ENCODE data around the gene EXT2.

The EXT2 gene

GRCh38 chr11:44264761-44265160 is 169.3 kb downstream of the EXT2 start:
- DNase-seq (ENCODE audit: low read depth in 2 of 2, low spot score in 1 of 2), result no peak

- DNase-seq (ENCODE audit: low read depth in 2 of 2, low spot score in 1 of 2), result no peak
Measured at GRCh38 chr11:44266056-44266780, 170.7 kb downstream of the EXT2 start.

- DNase-seq (ENCODE audit: low read depth in 2 of 2, low spot score in 1 of 2), result no peak
Measured at GRCh38 chr11:44267006-44267749, 171.7 kb downstream of the EXT2 start.

- DNase-seq (ENCODE audit: low read depth in 2 of 2, low spot score in 1 of 2), result no peak
Measured at GRCh38 chr11:44267750-44268613, 172.5 kb downstream of the EXT2 start.

- DNase-seq (ENCODE audit: low read depth in 2 of 2, low spot score in 1 of 2), result no peak
Measured at GRCh38 chr11:44268614-44269080, 173.2 kb downstream of the EXT2 start.

- DNase-seq (ENCODE audit: low read depth in 2 of 2, low spot score in 1 of 2), result no peak
Measured at GRCh38 chr11:44269369-44270351, 174.2 kb downstream of the EXT2 start.

- DNase-seq (ENCODE audit: low read depth in 2 of 2, low spot score in 1 of 2), result no peak
Measured at GRCh38 chr11:44270403-44271273, 175.2 kb downstream of the EXT2 start.

GRCh38 chr11:44271286-44271685 is 175.8 kb downstream of the EXT2 start:
- DNase-seq (ENCODE audit: low read depth in 2 of 2, low spot score in 1 of 2), result no peak

- no peak for DNase-seq (ENCODE audit: low read depth in 2 of 2, low spot score in 1 of 2)
Measured at GRCh38 chr11:44274404-44274803, 178.9 kb downstream of the EXT2 start.

- no peak for DNase-seq (ENCODE audit: low read depth in 2 of 2, low spot score in 1 of 2)
Measured at GRCh38 chr11:44275241-44275640, 179.8 kb downstream of the EXT2 start.

GRCh38 chr11:44275961-44276550 is 180.6 kb downstream of the EXT2 start:
- DNase-seq (ENCODE audit: low read depth in 2 of 2, low spot score in 1 of 2), result no peak

- no peak for DNase-seq (ENCODE audit: low read depth in 2 of 2, low spot score in 1 of 2)
Measured at GRCh38 chr11:44277196-44278090, 182.0 kb downstream of the EXT2 start.

GRCh38 chr11:44279483-44279882 is 184.0 kb downstream of the EXT2 start:
- DNase-seq (ENCODE audit: low read depth in 2 of 2, low spot score in 1 of 2), result no peak

GRCh38 chr11:44280257-44280656 is 184.8 kb downstream of the EXT2 start:
- no peak for DNase-seq (ENCODE audit: low read depth in 2 of 2, low spot score in 1 of 2)

GRCh38 chr11:44281151-44281550 is 185.7 kb downstream of the EXT2 start:
- DNase-seq (ENCODE audit: low read depth in 2 of 2, low spot score in 1 of 2), result no peak

GRCh38 chr11:44282620-44283019 is 187.1 kb downstream of the EXT2 start:
- no peak for DNase-seq (ENCODE audit: low read depth in 2 of 2, low spot score in 1 of 2)

- no peak for DNase-seq (ENCODE audit: low read depth in 2 of 2, low spot score in 1 of 2)
Measured at GRCh38 chr11:44285756-44286155, 190.3 kb downstream of the EXT2 start.

- peak in 1 of 2 donors; percentile 20 for DNase-seq (ENCODE audit: low read depth in 2 of 2, low spot score in 1 of 2)
Measured at GRCh38 chr11:44286268-44286880, 190.9 kb downstream of the EXT2 start.
